Activated CD4-positive, alpha-beta T cell treated with anti-CD3 and anti-CD28 coated beads, Interleukin-2, amount 10 ng/mL, durations not matched to agents 7 days and 5 days (primary cell): ENCODE measurements around the gene PPP2R1A. TPM values are rescaled to one million over a fixed set of nuclear protein-coding genes. Genes with fewer than 3 reads are reported as not detected.

ENCODE experiments used
- CTCF ChIA-PET: fragments of 350-600 bp; sonication (Branson Sonifier 250); formaldehyde crosslinking; loops from one replicate; lab custom pipeline; 2021; ENCODE audit warnings: antibody characterized with exemption; lab: Charles Lee
- POLR2A ChIA-PET: fragments of 350-600 bp; sonication (Branson Sonifier 250); formaldehyde crosslinking; loops from one replicate; lab custom pipeline; 2021; ENCODE audit warnings: antibody characterized with exemption; lab: Charles Lee
- DNase-seq: peaks from one replicate; pipeline ENCODE4 v3.0.0-alpha.2; 2020
- H3K27ac Mint-ChIP-seq: one replicate; pipeline ENCODE4 v1.8.0; 2021; ENCODE audit warnings: mild to moderate bottlenecking, moderate library complexity, mixed read lengths
- H3K27me3 Mint-ChIP-seq: one replicate; pipeline ENCODE4 v1.8.0; 2021; ENCODE audit warnings: mixed read lengths
- H3K36me3 Mint-ChIP-seq: one replicate; pipeline ENCODE4 v1.8.0; 2021; ENCODE audit warnings: low read depth, mixed read lengths
- H3K4me1 Mint-ChIP-seq: one replicate; pipeline ENCODE4 v1.8.0; 2021; ENCODE audit warnings: mixed read lengths
- H3K4me3 Mint-ChIP-seq: one replicate; pipeline ENCODE4 v1.8.0; 2021; ENCODE audit warnings: mild to moderate bottlenecking, moderate library complexity, mixed read lengths
- H3K9me3 Mint-ChIP-seq: one replicate; pipeline ENCODE4 v1.8.0; 2021; ENCODE audit warnings: mixed read lengths
- total RNA-seq, 2 experiments: library from RNA; stranded (reverse); gene quantifications; one replicate each; pipeline ENCODE4 v1.2.3, GENCODE V29; 2021

The PPP2R1A gene
- total RNA-seq: 100 to 1,000 TPM; 184 to 214 TPM

DNA sequence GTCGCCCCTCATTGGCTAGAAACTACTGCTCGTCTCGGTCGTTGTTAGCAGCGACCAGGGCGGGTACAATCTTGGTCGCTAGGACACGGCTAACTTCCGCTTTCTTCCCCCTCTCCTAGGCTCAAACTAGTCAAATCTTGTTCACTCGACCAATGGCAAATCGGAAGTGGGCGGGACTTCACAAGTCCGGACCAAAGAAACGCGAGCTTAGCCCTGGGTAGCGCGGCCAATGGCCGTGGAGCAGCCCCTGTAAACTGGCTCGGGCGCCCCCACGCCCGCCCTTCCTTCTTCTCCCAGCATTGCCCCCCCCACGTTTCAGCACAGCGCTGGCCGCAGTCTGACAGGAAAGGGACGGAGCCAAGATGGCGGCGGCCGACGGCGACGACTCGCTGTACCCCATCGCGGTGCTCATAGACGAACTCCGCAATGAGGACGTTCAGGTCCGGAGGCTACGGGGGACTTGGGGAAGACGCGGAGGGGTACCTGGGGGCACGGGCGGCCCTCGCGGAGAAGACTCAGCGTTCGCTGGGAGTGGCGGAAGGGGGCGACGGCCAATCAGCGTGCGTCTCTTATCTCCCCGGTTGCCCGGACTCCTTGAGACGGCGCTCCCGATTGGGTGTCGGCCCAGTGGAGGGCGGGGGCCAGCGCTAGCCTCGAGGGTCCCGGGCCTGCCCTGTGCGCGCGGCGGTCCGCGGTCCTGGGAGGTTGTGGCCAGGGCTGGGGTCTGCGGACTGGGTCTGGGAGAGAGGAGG is at the start of gene PPP2R1A:
TSS of gene PPP2R1A (plus strand) at position 318 of the 752 bp plus-strand sequence. CDS start at position 363, 45 bp downstream.
- H3K36me3 Mint-ChIP-seq: peaks cover 31% of the 10 kb centered on the region

DNA sequence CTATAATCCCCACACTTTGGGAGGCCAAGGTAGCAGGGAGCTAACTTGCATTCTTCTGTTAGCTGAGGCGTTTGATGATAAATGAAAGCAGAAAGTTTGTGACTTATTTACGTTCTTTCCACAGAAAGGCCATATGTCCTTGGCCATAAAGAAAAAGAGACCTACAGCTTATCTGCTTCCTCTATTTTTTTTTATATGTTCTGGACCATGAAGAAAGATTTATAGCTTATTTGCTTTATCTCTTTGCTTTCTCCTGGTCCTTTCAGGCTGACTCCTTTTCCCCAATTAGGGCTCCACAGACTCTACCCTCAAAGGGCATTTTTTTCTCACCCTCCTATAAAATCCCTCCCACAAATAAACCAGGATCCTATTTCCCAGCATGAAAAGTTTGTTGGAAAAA is 48.6 kb upstream of the PPP2R1A start:
- Mint-ChIP-seq H3K4me1 (peaks cover 29% of the 10 kb centered on the region), H3K36me3 (peaks cover 40% of the 10 kb centered on the region), H3K27me3 (no peaks in the 10 kb centered on the region), H3K4me3 (no peak overlapping the region), H3K27ac (no peak overlapping the region), H3K9me3 (peaks cover 44% of the 10 kb centered on the region)
- no peak for DNase-seq
- POLR2A ChIA-PET: no interaction called here
- CTCF ChIA-PET: interaction anchor here (1.6 kb wide), 1 partner anchor 96 kb away, joined by 7 read pairs; no protein-coding TSS in a partner anchor

More for the DNA sequence above, at the start of gene PPP2R1A:
- Mint-ChIP-seq H3K9me3 (peaks cover 6% of the 10 kb centered on the region), H3K27me3 (no peaks in the 10 kb centered on the region), H3K4me1 (peaks cover 37% of the 10 kb centered on the region), H3K27ac (peak within 1 kb of the TSS; percentile 97), H3K4me3 (peak within 1 kb of the TSS; percentile 85)
- ChIA-PET POLR2A (interaction anchor here (0.7 kb wide), 1 partner anchor 18 kb away, joined by 3 read pairs; no protein-coding TSS in a partner anchor), CTCF (interaction anchor here (0.8 to 1.7 kb wide), 6 partner anchors 8 to 51 kb away, joined by 3 to 7 read pairs (median 4); partner anchors contain the start of gene ZNF616)
- DNase-seq: peak; percentile 99

GRCh38 chr19:52142001-52142595 is 47.8 kb upstream of the PPP2R1A start:
- Mint-ChIP-seq H3K4me3 (no peak overlapping the region), H3K9me3 (peaks cover 44% of the 10 kb centered on the region), H3K4me1 (peaks cover 29% of the 10 kb centered on the region), H3K27me3 (no peaks in the 10 kb centered on the region), H3K36me3 (peaks cover 34% of the 10 kb centered on the region), H3K27ac (no peak overlapping the region)
- CTCF ChIA-PET: no interaction called here
- POLR2A ChIA-PET: no interaction called here
- no peak for DNase-seq

DNA sequence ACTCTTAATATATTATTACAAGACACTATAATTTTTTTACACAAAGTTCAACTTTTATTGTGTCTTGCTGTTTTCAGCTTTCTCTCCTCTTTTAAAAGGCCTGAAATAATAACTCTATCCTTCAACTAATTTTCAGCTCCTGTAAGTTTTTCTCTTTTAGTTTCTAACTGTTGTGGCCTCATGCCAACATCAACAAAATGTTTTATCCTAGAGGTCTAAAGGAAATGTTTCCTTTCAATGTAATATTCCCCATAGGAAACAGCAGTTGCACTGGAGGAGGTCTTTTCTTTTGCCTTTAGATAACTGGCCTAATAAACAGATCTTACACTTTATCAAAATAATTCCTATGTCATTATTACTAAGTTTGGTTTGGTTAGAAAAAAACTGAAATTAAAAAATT is 41.6 kb upstream of the PPP2R1A start:
- Mint-ChIP-seq H3K36me3 (peaks cover 24% of the 10 kb centered on the region), H3K27me3 (no peaks in the 10 kb centered on the region), H3K27ac (no peak overlapping the region), H3K4me3 (no peak overlapping the region), H3K9me3 (peaks cover 43% of the 10 kb centered on the region), H3K4me1 (no peaks in the 10 kb centered on the region)
- DNase-seq: no peak
- ChIA-PET POLR2A (no interaction called here), CTCF (no interaction called here)

- Mint-ChIP-seq H3K27ac (no peak overlapping the region), H3K36me3 (peaks cover 80% of the 10 kb centered on the region), H3K27me3 (no peaks in the 10 kb centered on the region), H3K4me1 (no peaks in the 10 kb centered on the region), H3K9me3 (peaks cover 67% of the 10 kb centered on the region), H3K4me3 (no peak overlapping the region)
- ChIA-PET CTCF (no interaction called here), POLR2A (no interaction called here)
- no peak for DNase-seq
These were observed 34.1 kb upstream of the PPP2R1A start for GRCh38 chr19:52155596-52156359.

- peak overlapping the region; percentile 83 for H3K4me3 Mint-ChIP-seq
- ChIA-PET CTCF (no interaction called here), POLR2A (no interaction called here)
- H3K27me3 Mint-ChIP-seq: no peaks in the 10 kb centered on the region
- H3K4me1 Mint-ChIP-seq: peaks cover 29% of the 10 kb centered on the region
- peak; percentile 10 for DNase-seq
- peaks cover 56% of the 10 kb centered on the region for H3K36me3 Mint-ChIP-seq
- H3K9me3 Mint-ChIP-seq: peaks cover 32% of the 10 kb centered on the region
- peak overlapping the region; percentile 93 for H3K27ac Mint-ChIP-seq
These were observed 19.5 kb upstream of the PPP2R1A start for GRCh38 chr19:52170304-52170703.

- Mint-ChIP-seq H3K36me3 (peaks cover 51% of the 10 kb centered on the region), H3K27ac (peak overlapping the region; percentile 93), H3K4me3 (peak overlapping the region; percentile 83), H3K4me1 (peaks cover 29% of the 10 kb centered on the region), H3K9me3 (peaks cover 29% of the 10 kb centered on the region), H3K27me3 (no peaks in the 10 kb centered on the region)
- POLR2A ChIA-PET: no interaction called here
- DNase-seq: no peak
- CTCF ChIA-PET: no interaction called here
These were observed 19.0 kb upstream of the PPP2R1A start for GRCh38 chr19:52170863-52171320.

- POLR2A ChIA-PET: interaction anchor here (0.6 to 1.0 kb wide), 2 partner anchors 18 to 69 kb away, joined by 3 read pairs; partner anchors contain the start of gene PPP2R1A
- DNase-seq: peak; percentile 95
- peak within 1 kb of the TSS; percentile 93 for H3K27ac Mint-ChIP-seq
- H3K27me3 Mint-ChIP-seq: no peaks in the 10 kb centered on the region
- H3K4me3 Mint-ChIP-seq: peak within 1 kb of the TSS; percentile 83
- H3K36me3 Mint-ChIP-seq: peaks cover 51% of the 10 kb centered on the region
- CTCF ChIA-PET: interaction anchor here (0.9 to 1.6 kb wide), 2 partner anchors 10 to 18 kb away, joined by 3 to 4 read pairs; partner anchors contain the start of gene PPP2R1A
- H3K9me3 Mint-ChIP-seq: peaks cover 32% of the 10 kb centered on the region
- peaks cover 29% of the 10 kb centered on the region for H3K4me1 Mint-ChIP-seq
These were observed 18.3 kb upstream of the PPP2R1A start, which contains the start of gene ZNF836 for GRCh38 chr19:52171321-52172169. Gene ZNF836, minus strand, starts transcription at chr19:52171621. Its CDS starts 3,549 bp downstream, at chr19:52168072.

- CTCF ChIA-PET: interaction anchor here (0.9 to 1.6 kb wide), 2 partner anchors 9 to 17 kb away, joined by 3 to 4 read pairs; partner anchors contain the start of gene PPP2R1A
- H3K36me3 Mint-ChIP-seq: peaks cover 44% of the 10 kb centered on the region
These were observed 17.5 kb upstream of the PPP2R1A start for GRCh38 chr19:52172347-52172746.

DNA sequence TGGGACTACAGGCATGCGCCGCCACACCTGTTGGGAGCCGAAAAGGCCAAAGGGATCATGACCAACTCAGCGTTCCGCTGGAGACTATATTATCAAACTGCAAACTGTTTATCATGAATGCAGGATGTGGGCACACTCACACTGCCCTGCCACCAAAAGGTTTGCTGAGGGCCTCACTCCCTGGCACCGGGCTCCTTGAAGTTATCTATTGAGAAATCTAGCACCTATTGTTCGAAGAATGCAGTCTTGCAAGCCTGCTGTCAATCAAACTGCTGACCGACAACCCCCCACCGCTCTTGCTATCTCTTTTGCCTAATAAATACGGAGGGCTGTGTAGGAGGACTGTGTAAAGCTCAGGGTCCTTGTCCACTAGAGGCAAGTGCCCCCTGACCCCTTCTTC is 13.3 kb upstream of the PPP2R1A start:
- ChIA-PET POLR2A (no interaction called here), CTCF (interaction anchor here (1.0 kb wide), 1 partner anchor 21 kb away, joined by 3 read pairs; no protein-coding TSS in a partner anchor)
- Mint-ChIP-seq H3K4me1 (peaks cover 7% of the 10 kb centered on the region), H3K4me3 (no peak overlapping the region), H3K9me3 (peaks cover 26% of the 10 kb centered on the region), H3K27ac (no peak overlapping the region), H3K36me3 (peaks cover 7% of the 10 kb centered on the region), H3K27me3 (no peaks in the 10 kb centered on the region)
- no peak for DNase-seq

More at GRCh38 chr19:52172347-52172746, 17.5 kb upstream of the PPP2R1A start:
- Mint-ChIP-seq H3K9me3 (peaks cover 38% of the 10 kb centered on the region), H3K4me3 (peak overlapping the region; percentile 83), H3K27ac (peak overlapping the region; percentile 93), H3K4me1 (peaks cover 29% of the 10 kb centered on the region), H3K27me3 (no peaks in the 10 kb centered on the region)
- POLR2A ChIA-PET: interaction anchor here (1.0 kb wide), 1 partner anchor 17 kb away, joined by 3 read pairs; the partner anchor contains the start of gene PPP2R1A
- DNase-seq: no peak

GRCh38 chr19:52187407-52187806 is 2.4 kb upstream of the PPP2R1A start:
- no peak overlapping the region for H3K27ac Mint-ChIP-seq
- H3K27me3 Mint-ChIP-seq: no peaks in the 10 kb centered on the region
- H3K9me3 Mint-ChIP-seq: peaks cover 8% of the 10 kb centered on the region
- peaks cover 21% of the 10 kb centered on the region for H3K4me1 Mint-ChIP-seq
- DNase-seq: no peak
- H3K4me3 Mint-ChIP-seq: no peak overlapping the region
- ChIA-PET CTCF (no interaction called here), POLR2A (no interaction called here)
- H3K36me3 Mint-ChIP-seq: peaks cover 11% of the 10 kb centered on the region
